Smooth muscle cell (in vitro differentiated cells): ENCODE data around the gene ZNF275. TPM values are rescaled to one million over a fixed set of nuclear protein-coding genes. Genes with fewer than 3 reads are reported as not detected.

ENCODE experiments used
- DNase-seq: peaks from one replicate; lab custom pipeline; 2025; ENCODE audit not compliant: unreplicated experiment; lab: John Stamatoyannopoulos, UW
- H2AFZ ChIP-seq: fragments of 200-600 bp; sonication (generic); 2 replicates; pipeline ENCODE4 v1.6.0; 2016; ENCODE audit warnings: antibody characterized with exemption, low read depth, mild to moderate bottlenecking
- H3F3A ChIP-seq: fragments of 200-600 bp; sonication (generic); 2 replicates; pipeline ENCODE4 v1.6.0; 2017; ENCODE audit warnings: antibody characterized with exemption, low read depth
- H3K27ac ChIP-seq: fragments of 200-600 bp; sonication (generic); 2 replicates; pipeline ENCODE4 v1.5.1; 2016; ENCODE audit warnings: low read depth, mild to moderate bottlenecking
- H3K27me3 ChIP-seq: fragments of 200-600 bp; sonication (generic); 2 replicates; pipeline ENCODE4 v1.6.1; 2016; ENCODE audit warnings: low read depth, mild to moderate bottlenecking
- H3K36me3 ChIP-seq: fragments of 200-600 bp; sonication (generic); 2 replicates; pipeline ENCODE4 v1.5.1; 2016; ENCODE audit warnings: low read depth
- H3K4me1 ChIP-seq: fragments of 200-600 bp; sonication (generic); 2 replicates; pipeline ENCODE4 v1.5.1; 2016; ENCODE audit warnings: low read depth
- H3K4me2 ChIP-seq: fragments of 200-600 bp; sonication (generic); 2 replicates; pipeline ENCODE4 v1.6.0; 2016; ENCODE audit warnings: mild to moderate bottlenecking
- H3K4me3 ChIP-seq: fragments of 200-600 bp; sonication (generic); 2 replicates; pipeline ENCODE4 v1.5.1; 2016; ENCODE audit warnings: mild to moderate bottlenecking
- H3K79me2 ChIP-seq: fragments of 200-600 bp; sonication (generic); 2 replicates; pipeline ENCODE4 v1.6.0; 2016; ENCODE audit warnings: low read depth, mild to moderate bottlenecking
- H3K9ac ChIP-seq: fragments of 200-600 bp; sonication (generic); 2 replicates; pipeline ENCODE4 v1.6.0; 2016; ENCODE audit warnings: low read depth
- H3K9me3 ChIP-seq: fragments of 200-600 bp; sonication (generic); replicated peaks from 2 replicates; pipeline ENCODE4 v1.5.1; 2016; ENCODE audit warnings: low read depth
- H4K20me1 ChIP-seq: fragments of 200-600 bp; sonication (generic); 2 replicates; pipeline ENCODE4 v1.6.0; 2016; ENCODE audit warnings: low read depth
- CTCF ChIP-seq: fragments of 200-600 bp; sonication (generic); IDR thresholded peaks from 2 replicates; pipeline ENCODE4 v1.5.1; 2017; ENCODE audit warnings: borderline replicate concordance, mild to moderate bottlenecking, antibody characterized with exemption; ENCODE audit not compliant: insufficient read depth, poor library complexity, severe bottlenecking
- WGBS: methylation state at CpG from one replicate; pipeline ENCODE4 v1.1.7; 2016; ENCODE audit warnings: low lambda C conversion rate; 5-methylcytosine and 5-hydroxymethylcytosine counted together
- polyA plus RNA-seq: library from polyadenylated mRNA; unstranded; fragments of >200 nt; fragmentation: Nextera tagmentation; extraction: Ambion mirVana; gene quantifications from 2 replicates; pipeline ENCODE4 v1.2.1, GENCODE V29; 2016
- total RNA-seq: library from RNA; depleted of rRNA; stranded (reverse); fragments of >200 nt; gene quantifications from 2 replicates; pipeline ENCODE4 v1.2.3, GENCODE V29; 2014

The ZNF275 gene
- total and polyA plus RNA-seq, 2 experiments from 2014 or later: 9.7 to 17.8 TPM

- no peak for TF ChIP-seq CTCF
- no peaks in the 10 kb centered on the region for H3F3A ChIP-seq
Observed at GRCh38 chrX:153371256-153371655, 37.3 kb downstream of the ZNF275 start.

GRCh38 chrX:153372949-153373348 lies 39.0 kb downstream of the ZNF275 start:
- no peak for DNase-seq
- H3F3A ChIP-seq: no peaks in the 10 kb centered on the region
- no peak overlapping the region for H3K9ac ChIP-seq
- TF ChIP-seq CTCF: no peak
- no peaks in the 10 kb centered on the region for H3K9me3 ChIP-seq
- H3K4me1 ChIP-seq: no peaks in the 10 kb centered on the region
- H3K27ac ChIP-seq: peak overlapping the region; percentile 77
- H3K4me3 ChIP-seq: no peak overlapping the region
- H3K36me3 ChIP-seq: no peaks in the 10 kb centered on the region
- H4K20me1 ChIP-seq: no peaks in the 10 kb centered on the region
- no peak overlapping the region for H3K4me2 ChIP-seq
- H2AFZ ChIP-seq: no peak overlapping the region
- no peaks in the 10 kb centered on the region for H3K79me2 ChIP-seq
- no peaks in the 10 kb centered on the region for H3K27me3 ChIP-seq

More at GRCh38 chrX:153371256-153371655, 37.3 kb downstream of the ZNF275 start:
- WGBS: 26% methylated on average over 3 of the region's 3 CpGs
- Histone ChIP-seq H2AFZ (no peak overlapping the region), H4K20me1 (no peaks in the 10 kb centered on the region), H3K27me3 (no peaks in the 10 kb centered on the region), H3K4me3 (no peak overlapping the region), H3K4me1 (no peaks in the 10 kb centered on the region), H3K9ac (no peak overlapping the region), H3K36me3 (no peaks in the 10 kb centered on the region), H3K79me2 (no peaks in the 10 kb centered on the region), H3K4me2 (no peak overlapping the region), H3K9me3 (no peaks in the 10 kb centered on the region), H3K27ac (peak overlapping the region; percentile 77)
- DNase-seq: no peak

- Histone ChIP-seq H3K4me2 (no peak overlapping the region), H2AFZ (no peak overlapping the region), H3K79me2 (no peaks in the 10 kb centered on the region), H3K9me3 (no peaks in the 10 kb centered on the region), H3K4me3 (no peak overlapping the region), H3K9ac (no peak overlapping the region), H4K20me1 (no peaks in the 10 kb centered on the region), H3F3A (no peaks in the 10 kb centered on the region), H3K36me3 (no peaks in the 10 kb centered on the region), H3K27ac (no peak overlapping the region), H3K4me1 (no peaks in the 10 kb centered on the region), H3K27me3 (no peaks in the 10 kb centered on the region)
- WGBS: 66% methylated on average over 7 of the region's 7 CpGs
- DNase-seq: no peak
- no peak for TF ChIP-seq CTCF
Observed at GRCh38 chrX:153374426-153374825, 40.5 kb downstream of the ZNF275 start.

GRCh38 chrX:153375571-153375970 lies 41.6 kb downstream of the ZNF275 start:
- Histone ChIP-seq H3K36me3 (no peaks in the 10 kb centered on the region), H2AFZ (no peak overlapping the region), H3K4me2 (no peak overlapping the region), H3K79me2 (no peaks in the 10 kb centered on the region), H3F3A (no peaks in the 10 kb centered on the region), H3K27ac (no peak overlapping the region), H3K9ac (no peak overlapping the region), H3K4me1 (no peaks in the 10 kb centered on the region), H3K9me3 (no peaks in the 10 kb centered on the region), H3K4me3 (no peak overlapping the region), H4K20me1 (no peaks in the 10 kb centered on the region), H3K27me3 (no peaks in the 10 kb centered on the region)
- no peak for DNase-seq
- WGBS: 84% methylated on average over 5 of the region's 5 CpGs
- TF ChIP-seq CTCF: no peak
